H1 (cell line): Measurements from ENCODE around the gene DAGLA.

ENCODE experiments used
- E2F6 ChIP-seq: IDR thresholded peaks from 2 replicates; pipeline ENCODE4 v1.6.1; 2012; ENCODE audit warnings: inconsistent platforms
- EZH2 ChIP-seq: fragments of 200-600 bp; sonication (generic); IDR thresholded peaks from 2 replicates; pipeline ENCODE4 v1.7.1; 2012; ENCODE audit warnings: low read depth, mild to moderate bottlenecking, moderate library complexity, low read length, inconsistent platforms; ENCODE audit not compliant: severe bottlenecking
- HDAC2 ChIP-seq, 2 experiments: fragments of 300-600 bp in 1 of 2; sonication (generic) in 1 of 2; IDR thresholded peaks; 2 replicates each; pipeline ENCODE4 v1.6.1; 2011 to 2012; ENCODE audit warnings: low read depth in 2 of 2, low read length in 2 of 2, mild to moderate bottlenecking in 2 of 2, moderate library complexity in 2 of 2, borderline replicate concordance in 1 of 2, inconsistent platforms in 1 of 2
- POLR2A ChIP-seq, 2 experiments: IDR thresholded peaks; 1 replicate in 1 of 2; 2 replicates in 1 of 2; pipeline ENCODE4 v1.6.1; 2011; ENCODE audit warnings: low read depth in 2 of 2, low read length in 2 of 2, mild to moderate bottlenecking in 2 of 2; ENCODE audit errors: control extremely low read depth in 1 of 2
- POLR2AphosphoS5 ChIP-seq: IDR thresholded peaks from 2 replicates; pipeline ENCODE4 v1.6.1; 2011; ENCODE audit warnings: low read depth, low read length
- RAD21 ChIP-seq, 2 experiments: IDR thresholded peaks in 1 of 2; conservative IDR thresholded peaks in 1 of 2; 2 replicates each; pipeline ENCODE4 v1.6.1; 2011; ENCODE audit warnings: low read depth in 2 of 2, low read length in 2 of 2, improper control_type of control experiment in 1 of 2, inconsistent platforms in 1 of 2, mild to moderate bottlenecking in 1 of 2, moderate library complexity in 1 of 2
- TF ChIP-seq, protein P1 (sequence below), 3 experiments: IDR thresholded peaks; 1 replicate in 2 of 3; 2 replicates in 1 of 3; pipeline versions ENCODE4 v1.5.1 to v1.6.1; 2011; ENCODE audit warnings: low read length in 3 of 3, mild to moderate bottlenecking in 3 of 3, inconsistent platforms in 2 of 3, low read depth in 1 of 3, moderate library complexity in 1 of 3; ENCODE audit not compliant: insufficient read depth in 1 of 3; ENCODE audit errors: control extremely low read depth in 1 of 3

DNA sequence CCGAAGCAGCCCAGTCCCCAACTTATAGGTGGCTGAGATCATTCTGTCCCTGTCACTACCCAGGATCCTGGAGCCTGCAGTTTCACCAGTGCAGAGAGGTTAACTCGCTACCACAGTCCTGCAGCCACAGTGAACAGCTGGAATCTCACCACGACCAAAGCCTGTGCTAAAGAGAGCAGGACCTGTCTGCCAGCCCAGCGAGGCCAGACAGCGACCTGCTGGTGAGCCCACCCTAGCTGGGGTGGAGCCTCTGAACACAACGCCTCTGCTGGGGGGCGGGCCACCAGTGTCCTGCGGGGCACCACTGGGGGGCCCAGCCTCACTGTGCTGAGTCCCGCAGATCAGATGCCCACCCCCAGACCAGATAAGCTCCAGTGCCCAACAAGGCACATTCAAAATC is 33.3 kb downstream of the DAGLA start:
- TF ChIP-seq POLR2A (IDR thresholded peaks at IDR 0.05; ENCODE audit: control extremely low read depth in 1 of 2, low read depth in 2 of 2, low read length in 2 of 2) (no peak), E2F6 (no peak), EZH2 (no peak), POLR2AphosphoS5 (no peak), RAD21 (IDR thresholded peaks at IDR 0.05 in 1 of 2, conservative IDR thresholded peaks at IDR 0.05 in 1 of 2; ENCODE audit: low read depth in 2 of 2, low read length in 2 of 2) (no peak), HDAC2 (IDR thresholded peaks at IDR 0.05; ENCODE audit: borderline replicate concordance in 1 of 2, low read depth in 2 of 2, low read length in 2 of 2) (no peak)
- TF ChIP-seq, protein P1, sequence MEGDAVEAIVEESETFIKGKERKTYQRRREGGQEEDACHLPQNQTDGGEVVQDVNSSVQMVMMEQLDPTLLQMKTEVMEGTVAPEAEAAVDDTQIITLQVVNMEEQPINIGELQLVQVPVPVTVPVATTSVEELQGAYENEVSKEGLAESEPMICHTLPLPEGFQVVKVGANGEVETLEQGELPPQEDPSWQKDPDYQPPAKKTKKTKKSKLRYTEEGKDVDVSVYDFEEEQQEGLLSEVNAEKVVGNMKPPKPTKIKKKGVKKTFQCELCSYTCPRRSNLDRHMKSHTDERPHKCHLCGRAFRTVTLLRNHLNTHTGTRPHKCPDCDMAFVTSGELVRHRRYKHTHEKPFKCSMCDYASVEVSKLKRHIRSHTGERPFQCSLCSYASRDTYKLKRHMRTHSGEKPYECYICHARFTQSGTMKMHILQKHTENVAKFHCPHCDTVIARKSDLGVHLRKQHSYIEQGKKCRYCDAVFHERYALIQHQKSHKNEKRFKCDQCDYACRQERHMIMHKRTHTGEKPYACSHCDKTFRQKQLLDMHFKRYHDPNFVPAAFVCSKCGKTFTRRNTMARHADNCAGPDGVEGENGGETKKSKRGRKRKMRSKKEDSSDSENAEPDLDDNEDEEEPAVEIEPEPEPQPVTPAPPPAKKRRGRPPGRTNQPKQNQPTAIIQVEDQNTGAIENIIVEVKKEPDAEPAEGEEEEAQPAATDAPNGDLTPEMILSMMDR (IDR thresholded peaks at IDR 0.05; ENCODE audit: control extremely low read depth in 1 of 3, insufficient read depth in 1 of 3, low read depth in 1 of 3, low read length in 3 of 3): no peak
